DOHH2 (cell line): ENCODE results near the gene SVIL.

Experiments used
- H3F3A ChIP-seq: fragments of 200-600 bp; sonication (generic), shearing (Covaris generic); 2 replicates; pipeline ENCODE4 v1.6.0; 2016; ENCODE audit warnings: antibody characterized with exemption, mild to moderate bottlenecking; ENCODE audit not compliant: control insufficient read depth, insufficient read depth
- H3K27ac ChIP-seq: fragments of 200-600 bp; sonication (generic); 2 replicates; pipeline ENCODE4 v1.5.1; 2014; ENCODE audit warnings: low read depth, mild to moderate bottlenecking, low read length, moderate library complexity
- H3K27me3 ChIP-seq: fragments of 200-600 bp; sonication (generic); 2 replicates; pipeline ENCODE4 v1.6.1; 2014; ENCODE audit warnings: mild to moderate bottlenecking, low read length, mixed read lengths; ENCODE audit not compliant: control insufficient read depth
- H3K36me3 ChIP-seq: fragments of 200-600 bp; sonication (generic); 2 replicates; pipeline ENCODE4 v1.6.1; 2014; ENCODE audit warnings: mild to moderate bottlenecking, low read length, moderate library complexity, mixed read lengths; ENCODE audit not compliant: control insufficient read depth
- H3K4me1 ChIP-seq: fragments of 200-600 bp; sonication (generic); 2 replicates; pipeline ENCODE4 v1.6.1; 2014; ENCODE audit warnings: mild to moderate bottlenecking, low read length, mixed read lengths; ENCODE audit not compliant: control insufficient read depth
- H3K4me2 ChIP-seq: fragments of 200-600 bp; sonication (generic); 2 replicates; pipeline ENCODE4 v1.6.0; 2014; ENCODE audit warnings: mild to moderate bottlenecking, low read length, moderate library complexity
- H3K4me3 ChIP-seq: fragments of 200-600 bp; sonication (generic); 2 replicates; pipeline ENCODE4 v1.5.1; 2014; ENCODE audit warnings: mild to moderate bottlenecking, low read length, mixed read lengths
- H3K79me2 ChIP-seq: fragments of 200-600 bp; sonication (generic); 2 replicates; pipeline ENCODE4 v1.6.1; 2014; ENCODE audit warnings: mild to moderate bottlenecking, low read length, mixed read lengths; ENCODE audit not compliant: control insufficient read depth
- H3K9me2 ChIP-seq: fragments of 200-600 bp; sonication (generic); replicated peaks from 2 replicates; pipeline ENCODE4 v1.6.1; 2014; ENCODE audit warnings: mild to moderate bottlenecking, low read length, mixed read lengths; ENCODE audit not compliant: control insufficient read depth
- H3K9me3 ChIP-seq: fragments of 200-600 bp; sonication (generic); 2 replicates; pipeline ENCODE4 v1.6.1; 2014; ENCODE audit warnings: antibody characterized with exemption, low read length, mixed read lengths; ENCODE audit not compliant: control insufficient read depth, insufficient read depth
- H4K20me1 ChIP-seq: fragments of 200-600 bp; sonication (generic); 2 replicates; pipeline ENCODE4 v1.6.0; 2014; ENCODE audit warnings: low read depth, mild to moderate bottlenecking, antibody characterized with exemption, low read length, moderate library complexity; ENCODE audit not compliant: control insufficient read depth, insufficient read depth
- EZH2phosphoT487 ChIP-seq: fragments of 200-600 bp; sonication (generic); IDR thresholded peaks from 2 replicates; pipeline ENCODE4 v1.6.1; 2017; ENCODE audit warnings: borderline replicate concordance, mild to moderate bottlenecking, antibody characterized with exemption, low read length, moderate library complexity, mixed read lengths
- TF ChIP-seq, protein P1 (sequence below): fragments of 200-600 bp; sonication (generic); IDR thresholded peaks from one replicate; pipeline ENCODE4 v1.5.1; 2014; ENCODE audit warnings: antibody characterized with exemption, mild to moderate bottlenecking, low read depth, low read length; ENCODE audit not compliant: poor library complexity, severe bottlenecking

Gene SVIL

DNA sequence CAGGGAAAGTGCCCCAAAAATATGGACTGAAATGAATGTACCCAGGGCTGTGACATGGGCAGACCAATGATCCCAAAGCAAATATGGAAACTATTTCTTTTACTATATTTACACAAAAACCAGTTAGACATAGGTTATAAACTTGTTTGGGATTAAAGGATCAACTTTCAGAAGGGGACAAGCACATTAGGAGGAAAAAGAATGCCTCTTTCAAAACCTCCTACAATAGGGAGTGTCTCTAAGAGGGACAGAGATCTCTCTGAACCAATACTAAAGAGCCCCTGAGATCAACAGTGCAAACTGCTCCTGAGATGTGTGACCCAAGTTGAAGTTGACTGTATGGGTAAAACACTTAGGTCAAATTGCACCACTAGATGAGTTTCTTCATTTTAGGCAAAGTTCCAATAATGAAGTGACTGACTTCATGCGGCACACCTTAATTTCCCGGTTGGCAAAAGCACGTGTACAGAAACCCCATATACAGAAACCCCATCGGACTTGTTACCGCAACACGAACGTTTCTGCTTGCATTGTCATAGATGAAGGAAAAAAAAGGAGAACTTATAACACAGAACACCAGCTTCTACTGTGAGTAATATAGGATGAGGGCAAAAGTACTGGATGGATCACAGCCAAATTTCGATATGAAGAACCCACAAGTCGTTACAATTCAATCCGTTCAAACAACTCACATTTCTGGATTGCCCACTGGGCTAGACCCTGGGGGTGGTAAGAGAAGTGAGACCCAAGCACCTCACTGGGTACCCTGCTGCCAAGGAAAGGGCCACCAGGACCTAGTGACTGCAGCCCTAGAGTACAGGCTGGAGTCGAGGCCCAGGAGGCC lies 4.3 kb downstream of the SVIL start:
- Histone ChIP-seq H3K27me3 (no peaks in the 10 kb centered on the region), H3K79me2 (no peaks in the 10 kb centered on the region), H3K4me1 (no peaks in the 10 kb centered on the region), H4K20me1 (no peaks in the 10 kb centered on the region), H3K4me3 (no peak overlapping the region), H3K4me2 (no peak overlapping the region), H3F3A (no peaks in the 10 kb centered on the region), H3K9me3 (no peaks in the 10 kb centered on the region), H3K9me2 (no peaks in the 10 kb centered on the region), H3K36me3 (no peaks in the 10 kb centered on the region), H3K27ac (no peak overlapping the region)
- TF ChIP-seq, protein P1, sequence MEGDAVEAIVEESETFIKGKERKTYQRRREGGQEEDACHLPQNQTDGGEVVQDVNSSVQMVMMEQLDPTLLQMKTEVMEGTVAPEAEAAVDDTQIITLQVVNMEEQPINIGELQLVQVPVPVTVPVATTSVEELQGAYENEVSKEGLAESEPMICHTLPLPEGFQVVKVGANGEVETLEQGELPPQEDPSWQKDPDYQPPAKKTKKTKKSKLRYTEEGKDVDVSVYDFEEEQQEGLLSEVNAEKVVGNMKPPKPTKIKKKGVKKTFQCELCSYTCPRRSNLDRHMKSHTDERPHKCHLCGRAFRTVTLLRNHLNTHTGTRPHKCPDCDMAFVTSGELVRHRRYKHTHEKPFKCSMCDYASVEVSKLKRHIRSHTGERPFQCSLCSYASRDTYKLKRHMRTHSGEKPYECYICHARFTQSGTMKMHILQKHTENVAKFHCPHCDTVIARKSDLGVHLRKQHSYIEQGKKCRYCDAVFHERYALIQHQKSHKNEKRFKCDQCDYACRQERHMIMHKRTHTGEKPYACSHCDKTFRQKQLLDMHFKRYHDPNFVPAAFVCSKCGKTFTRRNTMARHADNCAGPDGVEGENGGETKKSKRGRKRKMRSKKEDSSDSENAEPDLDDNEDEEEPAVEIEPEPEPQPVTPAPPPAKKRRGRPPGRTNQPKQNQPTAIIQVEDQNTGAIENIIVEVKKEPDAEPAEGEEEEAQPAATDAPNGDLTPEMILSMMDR: no peak
- no peak for TF ChIP-seq EZH2phosphoT487

DNA sequence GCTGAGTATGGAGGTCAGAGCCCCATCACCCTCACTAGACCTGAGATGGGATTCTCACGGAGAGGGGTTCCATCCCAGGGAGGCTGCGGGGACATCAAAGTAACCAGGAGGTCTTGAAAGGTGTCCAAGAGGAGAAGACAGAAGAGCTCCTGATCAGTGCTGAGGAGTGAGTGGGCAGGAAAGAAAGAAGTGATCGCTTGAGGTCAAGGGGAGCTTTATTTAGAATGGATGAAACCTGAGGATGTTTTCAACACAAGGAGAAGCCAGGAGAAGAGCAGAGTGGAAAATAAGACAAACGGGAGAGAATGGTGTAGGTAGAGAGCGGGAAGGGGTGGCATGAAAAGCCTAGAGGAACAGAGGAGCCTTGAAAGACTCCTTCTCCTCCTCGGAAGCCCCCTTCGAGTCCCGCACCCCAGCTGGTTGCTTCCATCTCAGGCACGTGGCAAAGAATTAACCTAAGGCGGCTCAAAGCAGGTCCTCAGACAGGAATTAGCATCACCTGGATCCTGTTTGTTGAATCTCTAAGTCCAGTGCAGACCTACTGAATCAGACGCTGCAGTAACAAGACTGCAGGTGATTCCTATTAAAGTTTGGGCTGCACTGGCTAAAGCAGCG lies 5.8 kb downstream of the SVIL start:
- no peaks in the 10 kb centered on the region for H3K79me2 ChIP-seq

DNA sequence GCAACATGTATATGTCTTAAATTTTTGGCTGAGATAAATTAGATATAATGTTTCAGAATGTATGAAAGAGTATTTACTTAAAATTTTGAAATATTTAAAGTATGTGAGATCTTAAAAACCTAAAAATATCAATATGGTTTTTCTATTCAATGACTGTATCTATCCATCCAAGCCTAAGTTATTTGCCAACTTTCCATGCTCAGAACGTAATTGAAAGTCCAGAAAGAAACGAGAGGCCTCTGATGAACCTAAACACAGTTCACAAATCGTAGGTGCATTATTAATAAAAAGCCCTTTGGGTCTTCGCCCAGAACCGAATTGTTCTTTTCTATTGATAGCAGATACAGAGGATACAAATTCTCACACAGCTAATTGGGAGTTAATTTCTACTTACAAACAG lies 6.5 kb downstream of the SVIL start:
- H3K27me3 ChIP-seq: no peaks in the 10 kb centered on the region
- H3K27ac ChIP-seq: no peak overlapping the region
- TF ChIP-seq, protein P1: no peak
- no peak for TF ChIP-seq EZH2phosphoT487
- H3K9me2 ChIP-seq: no peaks in the 10 kb centered on the region
- H3K4me3 ChIP-seq: no peak overlapping the region
- no peaks in the 10 kb centered on the region for H3K36me3 ChIP-seq
- H3K9me3 ChIP-seq: no peaks in the 10 kb centered on the region
- H3K4me1 ChIP-seq: no peaks in the 10 kb centered on the region
- no peaks in the 10 kb centered on the region for H4K20me1 ChIP-seq
- H3K4me2 ChIP-seq: no peak overlapping the region
- H3K79me2 ChIP-seq: no peaks in the 10 kb centered on the region
- H3F3A ChIP-seq: no peaks in the 10 kb centered on the region

More for the DNA sequence above, 5.8 kb downstream of the SVIL start:
- Histone ChIP-seq H3K9me3 (no peaks in the 10 kb centered on the region), H3K4me3 (no peak overlapping the region), H4K20me1 (no peaks in the 10 kb centered on the region), H3K4me1 (no peaks in the 10 kb centered on the region), H3K27ac (no peak overlapping the region), H3K4me2 (no peak overlapping the region), H3K9me2 (no peaks in the 10 kb centered on the region), H3K36me3 (no peaks in the 10 kb centered on the region), H3F3A (no peaks in the 10 kb centered on the region), H3K27me3 (no peaks in the 10 kb centered on the region)
- TF ChIP-seq, protein P1: no peak
- TF ChIP-seq EZH2phosphoT487: no peak
